Uterus (tissue), 4 donors: ENCODE results near the gene DNAI1. TPM values are rescaled to one million over a fixed set of nuclear protein-coding genes. Genes with fewer than 3 reads are reported as not detected.

Source experiments
- DNase-seq, 2 donors: peaks; one replicate each; pipeline ENCODE4 v3.0.0-alpha.2; 2019 to 2020
- H3K27ac ChIP-seq, 2 donors: fragments of 200-600 bp; sonication (generic); 1 replicate in 1 of 2; 2 replicates in 1 of 2; pipeline ENCODE4 v1.5.1; 2016 to 2018
- H3K27me3 ChIP-seq, 2 donors: fragments of 200-600 bp; sonication (generic); one replicate each; pipeline ENCODE4 v1.5.1; 2018 to 2019; ENCODE audit warnings: control low read depth in 1 of 2
- H3K36me3 ChIP-seq, 2 donors: fragments of 200-600 bp; sonication (generic); one replicate each; pipeline ENCODE4 v1.5.1; 2019; ENCODE audit warnings: control low read depth in 1 of 2
- H3K4me1 ChIP-seq, 2 donors: fragments of 200-600 bp; sonication (generic); one replicate each; pipeline ENCODE4 v1.5.1; 2018 to 2019; ENCODE audit warnings: control low read depth in 1 of 2
- H3K4me3 ChIP-seq, 2 donors: fragments of 200-600 bp; sonication (generic); 1 replicate in 1 of 2; 2 replicates in 1 of 2; pipeline ENCODE4 v1.5.1; 2018 to 2019; ENCODE audit warnings: mild to moderate bottlenecking in 1 of 2
- H3K9me3 ChIP-seq, 2 donors: fragments of 200-600 bp; sonication (generic); one replicate each; pipeline ENCODE4 v1.5.1; 2019; ENCODE audit warnings: control low read depth in 1 of 2
- POLR2A ChIP-seq, 2 donors: fragments of 450-650 bp; IDR thresholded peaks; one replicate each; pipeline ENCODE4 v1.6.1; 2016; ENCODE audit warnings: antibody characterized with exemption in 2 of 2, mild to moderate bottlenecking in 1 of 2, moderate library complexity in 1 of 2
- intact Hi-C: fragments of 100-400 bp; cut with DNase I; formaldehyde crosslinking; loops from one replicate; pipeline ENCODE4 v1.15.1; 2023; ENCODE audit warnings: low total_unique reads
- total RNA-seq, 4 donors: library from RNA; depleted of rRNA in 3 of 4; stranded (reverse); fragments of >200 nt in 3 of 4; gene quantifications; one replicate each; pipeline versions ENCODE4 v1.1.0 to v1.2.4, GENCODE V29; 2014 to 2023
- TF ChIP-seq, protein P1 (sequence below), 4 experiments: fragments of 200-600 bp in 2 of 4; fragments of 450-650 bp in 2 of 4; sonication (generic) in 2 of 4; IDR thresholded peaks; one replicate each; pipeline ENCODE4 v1.5.1; 2016 to 2019; ENCODE audit warnings: antibody characterized with exemption in 4 of 4, mild to moderate bottlenecking in 2 of 4, moderate library complexity in 1 of 4
- donor health status: DM: yes; HTN: yes; CAD: no.

Gene DNAI1
- total RNA-seq, 4 donors from 2014 or later = 0.95 to 3.8 TPM; not detected in 2

DNA sequence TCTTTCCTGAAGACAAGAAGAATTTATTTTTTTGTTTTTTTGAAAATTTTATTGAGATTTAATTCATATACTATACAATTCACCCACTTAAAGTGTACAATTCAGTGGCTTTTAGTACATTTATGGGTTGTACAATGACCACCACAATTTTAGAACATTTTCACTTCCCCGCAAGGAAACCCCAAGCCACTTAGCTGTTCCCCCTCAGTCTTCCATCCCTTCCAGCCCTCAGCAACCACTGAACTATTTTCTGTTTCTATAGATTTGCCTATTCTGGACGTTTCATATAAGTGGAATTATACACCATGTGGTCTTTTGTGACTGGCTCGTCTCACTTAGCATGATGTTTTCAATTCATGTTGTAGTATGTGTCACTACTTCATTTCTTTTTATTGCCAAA lies 28.0 kb downstream of the DNAI1 start:
- H3K27me3 ChIP-seq = no peaks in the 10 kb centered on the region
- intact Hi-C loops = no loop called here
- no peaks in the 10 kb centered on the region for H3K9me3 ChIP-seq
- no peak overlapping the region for H3K4me3 ChIP-seq
- H3K36me3 ChIP-seq = no peaks in the 10 kb centered on the region
- TF ChIP-seq, protein P1, sequence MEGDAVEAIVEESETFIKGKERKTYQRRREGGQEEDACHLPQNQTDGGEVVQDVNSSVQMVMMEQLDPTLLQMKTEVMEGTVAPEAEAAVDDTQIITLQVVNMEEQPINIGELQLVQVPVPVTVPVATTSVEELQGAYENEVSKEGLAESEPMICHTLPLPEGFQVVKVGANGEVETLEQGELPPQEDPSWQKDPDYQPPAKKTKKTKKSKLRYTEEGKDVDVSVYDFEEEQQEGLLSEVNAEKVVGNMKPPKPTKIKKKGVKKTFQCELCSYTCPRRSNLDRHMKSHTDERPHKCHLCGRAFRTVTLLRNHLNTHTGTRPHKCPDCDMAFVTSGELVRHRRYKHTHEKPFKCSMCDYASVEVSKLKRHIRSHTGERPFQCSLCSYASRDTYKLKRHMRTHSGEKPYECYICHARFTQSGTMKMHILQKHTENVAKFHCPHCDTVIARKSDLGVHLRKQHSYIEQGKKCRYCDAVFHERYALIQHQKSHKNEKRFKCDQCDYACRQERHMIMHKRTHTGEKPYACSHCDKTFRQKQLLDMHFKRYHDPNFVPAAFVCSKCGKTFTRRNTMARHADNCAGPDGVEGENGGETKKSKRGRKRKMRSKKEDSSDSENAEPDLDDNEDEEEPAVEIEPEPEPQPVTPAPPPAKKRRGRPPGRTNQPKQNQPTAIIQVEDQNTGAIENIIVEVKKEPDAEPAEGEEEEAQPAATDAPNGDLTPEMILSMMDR (IDR thresholded peaks at IDR 0.05) = no peak
- no peak for TF ChIP-seq POLR2A (IDR thresholded peaks at IDR 0.05)
- H3K27ac ChIP-seq = no peak overlapping the region
- no peaks in the 10 kb centered on the region for H3K4me1 ChIP-seq
- no peak for DNase-seq

DNA sequence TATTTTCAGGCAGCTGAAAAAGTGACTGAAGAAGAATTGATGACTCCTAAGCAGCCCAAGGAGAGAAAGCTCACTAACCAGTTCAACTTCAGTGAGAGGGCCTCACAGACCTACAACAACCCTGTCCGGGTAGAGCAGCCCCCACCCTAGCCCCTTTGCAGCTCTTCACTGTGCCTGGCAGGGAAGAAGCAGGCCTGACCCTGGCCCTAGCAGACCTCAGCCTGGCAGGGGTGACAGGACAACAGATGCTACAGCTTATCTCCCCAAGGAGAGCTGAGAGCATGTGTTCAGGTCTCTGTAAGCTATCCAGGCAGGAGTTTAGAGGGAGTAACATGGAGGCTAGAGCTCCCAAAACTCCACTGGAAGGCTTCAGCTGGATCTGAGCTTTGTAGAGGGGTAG lies 31.8 kb downstream of the DNAI1 start:
- Histone ChIP-seq H3K9me3 (no peaks in the 10 kb centered on the region), H3K4me1 (no peaks in the 10 kb centered on the region), H3K4me3 (no peak overlapping the region), H3K27me3 (no peaks in the 10 kb centered on the region), H3K27ac (no peak overlapping the region), H3K36me3 (no peaks in the 10 kb centered on the region)
- DNase-seq = no peak
- TF ChIP-seq, protein P1 (IDR thresholded peaks at IDR 0.05) = no peak
- no peak for TF ChIP-seq POLR2A (IDR thresholded peaks at IDR 0.05)
- intact Hi-C loops = no loop called here

DNA sequence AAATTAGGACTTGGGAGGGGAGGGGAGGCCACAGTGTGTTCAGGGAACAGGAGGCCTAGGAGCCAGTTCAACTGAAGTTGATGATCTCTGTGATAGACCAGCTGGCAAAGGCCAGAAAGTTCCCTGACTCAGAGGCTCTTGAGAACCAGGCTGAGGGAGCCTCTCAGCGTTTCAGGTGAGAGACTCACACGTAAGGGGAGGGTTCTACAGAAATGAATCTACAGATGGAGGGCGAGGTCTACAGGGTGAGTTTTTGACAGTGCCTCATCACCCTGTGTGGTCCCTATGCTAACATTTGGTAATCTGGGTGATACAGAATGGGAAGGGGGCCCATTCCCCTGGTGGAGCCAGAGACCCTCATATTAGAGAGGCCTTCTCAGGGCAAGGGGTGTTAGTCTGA lies 32.2 kb downstream of the DNAI1 start:
- no peaks in the 10 kb centered on the region for H3K36me3 ChIP-seq

DNA sequence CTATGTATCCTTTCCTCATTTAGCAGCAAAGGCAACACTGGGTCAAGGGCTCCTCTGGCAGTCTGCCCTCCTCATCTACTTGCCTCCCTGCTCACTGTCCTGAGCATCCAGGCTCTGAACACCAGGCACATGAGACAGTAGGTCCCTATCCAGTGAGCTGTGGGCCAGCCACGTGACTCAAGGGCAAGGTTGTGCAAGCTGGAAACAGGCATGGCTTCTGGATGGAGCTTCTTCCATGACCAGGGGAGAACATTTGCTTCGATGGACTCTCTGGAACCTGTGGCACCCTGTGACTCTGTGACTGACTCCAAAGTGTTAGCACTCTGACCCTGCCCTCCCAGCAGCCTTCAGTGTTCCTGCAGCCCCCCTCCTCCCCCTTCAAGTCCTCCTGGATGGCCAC lies 33.0 kb downstream of the DNAI1 start:
- no peak for TF ChIP-seq POLR2A (IDR thresholded peaks at IDR 0.05)
- TF ChIP-seq, protein P1 (IDR thresholded peaks at IDR 0.05) = no peak
- Histone ChIP-seq H3K9me3 (no peaks in the 10 kb centered on the region), H3K27ac (no peak overlapping the region), H3K36me3 (no peaks in the 10 kb centered on the region), H3K27me3 (no peaks in the 10 kb centered on the region), H3K4me1 (no peaks in the 10 kb centered on the region), H3K4me3 (no peak overlapping the region)
- intact Hi-C loops = no loop called here
- DNase-seq = no peak

More for the DNA sequence above, 32.2 kb downstream of the DNAI1 start:
- no peaks in the 10 kb centered on the region for H3K27me3 ChIP-seq
- intact Hi-C loops = no loop called here
- no peaks in the 10 kb centered on the region for H3K9me3 ChIP-seq
- H3K4me1 ChIP-seq = no peaks in the 10 kb centered on the region
- no peak for DNase-seq
- no peak overlapping the region for H3K27ac ChIP-seq
- no peak for TF ChIP-seq POLR2A (IDR thresholded peaks at IDR 0.05)
- TF ChIP-seq, protein P1 (IDR thresholded peaks at IDR 0.05) = no peak
- no peak overlapping the region for H3K4me3 ChIP-seq

DNA sequence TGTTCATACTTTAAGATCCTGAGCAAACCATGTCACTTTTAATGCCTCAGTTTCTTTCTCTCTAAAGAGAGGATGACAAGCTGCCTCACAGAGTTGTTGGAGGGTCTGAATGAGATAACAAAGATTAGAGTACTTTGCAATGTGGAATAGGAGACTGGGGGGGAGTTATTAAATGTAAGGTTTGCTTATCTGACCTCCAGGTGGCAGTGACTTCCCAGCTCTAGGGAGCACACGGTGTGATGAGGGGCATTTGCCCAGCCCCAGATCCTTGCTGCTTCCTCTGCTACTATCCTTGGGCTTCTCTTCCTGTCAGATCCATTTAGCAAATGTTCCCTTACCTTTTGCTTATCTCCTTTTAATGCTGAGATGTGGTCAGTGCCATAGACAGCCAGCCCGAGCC lies 33.4 kb downstream of the DNAI1 start:
- Histone ChIP-seq H3K36me3 (no peaks in the 10 kb centered on the region), H3K9me3 (no peaks in the 10 kb centered on the region), H3K27me3 (no peaks in the 10 kb centered on the region), H3K4me3 (no peak overlapping the region), H3K4me1 (no peaks in the 10 kb centered on the region), H3K27ac (no peak overlapping the region)
- TF ChIP-seq, protein P1 (IDR thresholded peaks at IDR 0.05) = no peak
- TF ChIP-seq POLR2A (IDR thresholded peaks at IDR 0.05) = no peak
- no peak for DNase-seq
- intact Hi-C loops = no loop called here
